Cardiac fibroblast (primary cell): ENCODE data around the gene ADAMTSL2.

ENCODE experiments used
- DNase-seq, 2 donors: peaks; one replicate each; pipeline versions ENCODE4 v3.0.0 to v3.0.0-alpha.2; 2010; ENCODE audit warnings: low read depth in 2 of 2
- H3K4me3 ChIP-seq, 2 donors: replicated peaks in 1 of 2; 1 replicate in 1 of 2; 2 replicates in 1 of 2; pipeline ENCODE4 v1.5.1; 2011; ENCODE audit warnings: low read depth in 2 of 2, low read length in 2 of 2, mild to moderate bottlenecking in 2 of 2, moderate library complexity in 1 of 2
- CTCF ChIP-seq: IDR thresholded peaks from one replicate; pipeline ENCODE4 v1.5.1; 2011; ENCODE audit warnings: low read depth, mild to moderate bottlenecking, low read length, inconsistent platforms

ADAMTSL2 gene

GRCh38 chr9:133587466-133587865 lies 53.0 kb downstream of the ADAMTSL2 start:
- TF ChIP-seq CTCF, result no peak
- DNase-seq, result no peak
- H3K4me3 ChIP-seq, result no peak overlapping the region

DNA sequence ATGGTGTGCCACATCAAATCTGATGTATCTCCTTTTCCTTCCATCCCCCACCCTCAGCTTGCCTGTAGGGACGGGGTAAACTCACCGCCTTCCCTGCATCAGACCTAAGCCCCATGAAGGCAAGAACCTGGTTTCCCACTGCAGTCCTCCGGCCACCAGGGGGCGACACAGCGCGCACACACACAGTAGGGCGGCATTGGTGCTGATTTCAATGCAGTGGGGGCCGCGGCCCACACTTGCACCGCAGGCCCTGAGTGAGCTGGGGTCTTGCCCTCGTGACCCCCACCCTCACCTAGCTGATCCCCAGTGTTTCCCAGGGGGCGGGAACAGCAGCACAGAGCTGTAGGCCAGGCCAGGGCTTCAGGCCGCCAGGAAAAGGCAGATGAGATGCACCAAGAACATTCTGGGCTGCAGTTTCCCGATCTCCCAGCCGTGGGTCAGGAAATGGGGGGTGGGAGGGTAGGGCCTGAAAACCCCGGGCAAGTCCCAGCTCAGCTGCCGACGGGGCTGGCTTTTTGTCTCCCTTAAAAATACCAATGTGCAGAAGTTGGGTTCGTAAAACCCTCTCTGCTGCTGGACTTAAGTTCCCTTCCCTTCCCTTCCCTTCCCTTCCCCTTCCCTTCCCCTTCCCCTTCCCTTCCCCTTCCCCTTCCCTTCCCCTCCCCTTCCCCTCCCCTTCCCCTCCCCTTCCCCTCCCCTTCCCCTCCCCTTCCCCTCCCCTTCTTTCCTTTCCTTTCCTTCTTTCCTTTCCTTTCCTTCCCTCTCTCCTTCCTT lies 55.1 kb downstream of the ADAMTSL2 start:
- TF ChIP-seq CTCF, result peak; percentile 55
- DNase-seq, result no peak
- H3K4me3 ChIP-seq, result no peak overlapping the region

DNA sequence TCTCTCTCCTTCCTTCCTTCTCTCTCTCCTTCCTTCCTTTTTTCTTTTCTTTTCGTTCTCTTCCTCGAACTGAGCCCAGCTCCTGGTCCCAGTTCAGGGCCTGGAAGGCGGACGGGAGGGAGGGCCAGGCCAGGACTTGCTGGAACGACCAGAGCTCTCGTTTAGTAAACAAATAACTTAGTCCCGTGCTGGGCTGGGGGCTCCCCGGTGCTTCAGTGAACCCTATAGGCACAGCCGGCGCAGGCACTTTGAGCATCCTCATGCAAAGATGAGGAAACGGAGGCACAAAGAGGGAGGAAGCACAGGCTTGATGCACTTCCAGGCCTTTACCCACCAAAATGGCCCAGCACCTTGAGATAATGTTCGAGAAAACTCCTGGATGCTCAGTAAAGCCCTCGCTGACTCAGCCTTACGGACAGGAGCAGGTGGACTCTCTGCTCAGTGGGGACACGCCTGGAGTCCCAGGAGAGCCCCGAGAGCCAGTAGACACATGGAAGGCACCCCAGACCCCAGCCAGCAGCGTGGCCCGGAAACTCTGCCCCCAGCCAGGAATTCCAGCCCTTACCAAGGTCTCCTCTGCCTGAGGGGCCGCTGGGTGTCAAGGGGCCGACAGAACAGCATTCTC lies 55.8 kb downstream of the ADAMTSL2 start:
- no peak for DNase-seq
- no peak for TF ChIP-seq CTCF
- no peak overlapping the region for H3K4me3 ChIP-seq

DNA sequence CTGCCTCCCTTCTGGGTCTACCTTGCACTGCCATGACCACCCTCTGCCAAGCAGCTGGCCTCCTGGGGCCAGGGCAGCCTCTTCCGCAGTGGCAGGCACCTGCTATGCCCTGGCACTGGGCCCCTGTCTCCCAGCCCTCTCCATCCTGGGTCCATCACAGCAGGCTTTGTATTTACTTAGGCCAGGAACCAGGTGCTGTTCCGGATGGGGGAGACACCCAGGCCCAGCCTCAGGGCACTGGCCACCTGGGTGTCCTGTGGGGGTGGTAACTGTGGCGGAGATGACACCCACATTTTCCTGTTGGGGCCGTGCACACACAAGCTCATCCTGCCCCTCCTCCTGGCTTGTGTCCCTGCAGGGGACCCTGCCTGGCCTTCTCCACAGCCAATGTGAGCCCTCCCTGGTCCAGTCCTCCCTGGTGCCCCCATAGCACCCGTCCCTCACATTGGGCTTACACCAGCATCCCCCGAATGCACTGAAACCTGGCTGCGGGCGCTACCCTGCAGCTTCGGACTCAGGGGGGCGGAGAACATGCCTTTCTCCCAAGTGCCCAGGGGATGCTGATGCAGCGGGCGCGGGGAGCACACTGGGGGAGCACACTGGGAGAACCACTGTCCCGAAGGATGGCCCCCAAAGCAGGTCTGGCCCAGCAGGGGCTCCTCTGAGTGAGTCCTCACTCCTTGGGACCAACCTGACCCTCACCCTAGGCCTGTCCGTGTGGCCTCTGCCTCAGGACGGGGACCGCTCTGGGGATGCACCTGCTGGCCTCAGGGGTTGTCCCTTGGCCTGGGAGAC lies 56.8 kb downstream of the ADAMTSL2 start:
- no peak overlapping the region for H3K4me3 ChIP-seq
- TF ChIP-seq CTCF, result no peak
- no peak for DNase-seq

- no peak for DNase-seq
- no peak overlapping the region for H3K4me3 ChIP-seq
- no peak for TF ChIP-seq CTCF
These were observed 57.5 kb downstream of the ADAMTSL2 start for GRCh38 chr9:133591985-133592384.

DNA sequence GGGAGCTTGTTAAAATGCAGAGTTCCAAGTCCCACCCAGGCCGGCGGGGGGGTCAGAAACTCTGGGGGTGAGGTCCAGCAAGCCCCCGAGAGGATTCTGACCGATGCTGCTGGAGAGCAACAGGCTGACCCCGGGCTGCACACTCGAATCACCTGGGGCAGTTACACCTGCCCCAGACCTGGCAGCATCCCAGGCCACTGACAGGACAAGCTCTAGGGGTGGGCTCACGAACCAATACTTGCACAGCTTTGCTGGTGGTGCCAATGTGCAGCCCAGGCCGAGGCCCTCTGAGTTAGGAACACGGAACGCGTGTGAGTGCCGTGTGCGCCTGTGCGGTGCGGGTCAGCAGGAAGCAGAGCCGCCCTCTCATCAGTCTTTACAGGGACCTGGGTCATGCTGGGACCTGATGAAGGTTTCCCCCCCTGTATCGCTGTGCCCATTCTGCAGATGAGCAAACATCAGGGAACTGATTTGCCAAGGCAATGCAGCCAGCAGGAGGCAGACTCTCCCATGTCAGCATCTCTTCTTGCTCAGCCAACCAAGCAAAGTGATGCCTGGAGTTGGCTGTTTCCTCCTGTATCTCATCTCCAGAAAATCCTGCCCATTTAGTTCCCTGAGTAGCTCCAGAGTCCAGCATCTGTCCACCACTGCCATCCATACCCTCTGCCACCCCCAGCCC lies 58.4 kb downstream of the ADAMTSL2 start:
- peak; percentile 60 for TF ChIP-seq CTCF
- peak; percentile 40 to 43 for DNase-seq
- no peak overlapping the region for H3K4me3 ChIP-seq
